Prostate gland (tissue), 2 donors: ENCODE results near the gene MAPK8IP2.

Experiments
- POLR2AphosphoS5 ChIP-seq: sonication (generic); formaldehyde crosslinking; IDR thresholded peaks from one replicate; pipeline ENCODE4 v1.6.1; 2017; ENCODE audit warnings: antibody characterized with exemption
- TF ChIP-seq, protein P1 (sequence below), 4 experiments: fragments of 200-600 bp in 2 of 4; fragments of 450-650 bp in 2 of 4; sonication (generic) in 2 of 4; IDR thresholded peaks; 1 replicate in 3 of 4; 2 replicates in 1 of 4; pipeline ENCODE4 v1.5.1; 2016 to 2019; ENCODE audit warnings: antibody characterized with exemption in 4 of 4, mild to moderate bottlenecking in 2 of 4, moderate library complexity in 2 of 4

DNA sequence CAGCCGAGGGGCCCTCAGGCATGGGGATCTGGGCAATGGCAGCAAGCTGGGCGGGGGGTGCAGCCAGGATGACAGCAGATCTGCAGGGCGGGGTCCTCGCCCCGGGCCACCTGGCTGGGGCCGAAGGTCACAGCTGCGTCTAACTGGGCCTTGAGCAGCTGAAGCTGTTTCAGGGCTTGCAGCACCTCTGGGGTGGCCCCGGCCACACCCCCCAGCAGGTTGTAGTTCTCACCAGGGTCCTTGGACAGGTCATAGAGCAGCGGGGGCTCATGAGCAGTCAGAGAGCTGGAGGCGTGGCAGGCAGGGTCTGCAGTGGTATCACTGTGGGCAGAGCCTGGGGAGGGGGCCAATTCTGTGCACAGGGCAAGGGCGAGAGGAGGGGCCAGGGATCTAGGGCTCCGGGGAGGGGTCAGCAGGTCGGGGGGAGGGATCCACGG lies 24.6 kb downstream of the MAPK8IP2 start:
- TF ChIP-seq, protein P1, sequence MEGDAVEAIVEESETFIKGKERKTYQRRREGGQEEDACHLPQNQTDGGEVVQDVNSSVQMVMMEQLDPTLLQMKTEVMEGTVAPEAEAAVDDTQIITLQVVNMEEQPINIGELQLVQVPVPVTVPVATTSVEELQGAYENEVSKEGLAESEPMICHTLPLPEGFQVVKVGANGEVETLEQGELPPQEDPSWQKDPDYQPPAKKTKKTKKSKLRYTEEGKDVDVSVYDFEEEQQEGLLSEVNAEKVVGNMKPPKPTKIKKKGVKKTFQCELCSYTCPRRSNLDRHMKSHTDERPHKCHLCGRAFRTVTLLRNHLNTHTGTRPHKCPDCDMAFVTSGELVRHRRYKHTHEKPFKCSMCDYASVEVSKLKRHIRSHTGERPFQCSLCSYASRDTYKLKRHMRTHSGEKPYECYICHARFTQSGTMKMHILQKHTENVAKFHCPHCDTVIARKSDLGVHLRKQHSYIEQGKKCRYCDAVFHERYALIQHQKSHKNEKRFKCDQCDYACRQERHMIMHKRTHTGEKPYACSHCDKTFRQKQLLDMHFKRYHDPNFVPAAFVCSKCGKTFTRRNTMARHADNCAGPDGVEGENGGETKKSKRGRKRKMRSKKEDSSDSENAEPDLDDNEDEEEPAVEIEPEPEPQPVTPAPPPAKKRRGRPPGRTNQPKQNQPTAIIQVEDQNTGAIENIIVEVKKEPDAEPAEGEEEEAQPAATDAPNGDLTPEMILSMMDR (IDR thresholded peaks at IDR 0.05): no peak
- TF ChIP-seq POLR2AphosphoS5: no peak
